ENCODE measurements around the gene TRHDE.

DNA sequence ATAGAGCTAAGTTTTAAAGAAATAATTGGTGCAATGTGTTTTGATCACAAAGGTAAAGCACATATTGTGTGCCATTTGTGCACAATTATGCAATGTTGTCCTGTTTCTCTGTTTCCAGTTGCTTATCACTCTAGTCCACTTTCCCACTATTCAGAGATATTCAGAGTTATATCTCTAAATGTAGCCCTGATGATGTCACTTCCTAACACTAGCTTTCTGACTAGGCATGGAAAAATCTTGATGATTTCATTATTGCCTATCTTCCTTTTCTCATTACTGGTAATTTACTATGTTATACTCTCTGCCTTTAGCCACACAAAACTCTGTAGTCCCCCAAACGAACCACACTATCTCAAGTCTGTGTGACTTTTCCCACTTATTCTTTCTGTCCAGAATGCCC, 221.2 kb downstream of the TRHDE start:
- TF ChIP-seq ZNF232 (CRISPR knock-in tag; IDR thresholded peaks at IDR 0.05): no peak
- no peak for TF ChIP-seq SNRNP70 (optimal IDR thresholded peaks at IDR 0.05; ENCODE audit: low read depth, low read length)
- TF ChIP-seq, protein P1, sequence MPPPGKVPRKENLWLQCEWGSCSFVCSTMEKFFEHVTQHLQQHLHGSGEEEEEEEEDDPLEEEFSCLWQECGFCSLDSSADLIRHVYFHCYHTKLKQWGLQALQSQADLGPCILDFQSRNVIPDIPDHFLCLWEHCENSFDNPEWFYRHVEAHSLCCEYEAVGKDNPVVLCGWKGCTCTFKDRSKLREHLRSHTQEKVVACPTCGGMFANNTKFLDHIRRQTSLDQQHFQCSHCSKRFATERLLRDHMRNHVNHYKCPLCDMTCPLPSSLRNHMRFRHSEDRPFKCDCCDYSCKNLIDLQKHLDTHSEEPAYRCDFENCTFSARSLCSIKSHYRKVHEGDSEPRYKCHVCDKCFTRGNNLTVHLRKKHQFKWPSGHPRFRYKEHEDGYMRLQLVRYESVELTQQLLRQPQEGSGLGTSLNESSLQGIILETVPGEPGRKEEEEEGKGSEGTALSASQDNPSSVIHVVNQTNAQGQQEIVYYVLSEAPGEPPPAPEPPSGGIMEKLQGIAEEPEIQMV (tag; conservative IDR thresholded peaks at IDR 0.05; ENCODE audit: low read depth): no peak
- TF ChIP-seq HDAC6 (IDR thresholded peaks at IDR 0.05; ENCODE audit: low read depth, low read length): no peak
- no peak for TF ChIP-seq RBFOX2 (IDR thresholded peaks at IDR 0.05; ENCODE audit: low read depth, low read length)
- TF ChIP-seq, protein P2, sequence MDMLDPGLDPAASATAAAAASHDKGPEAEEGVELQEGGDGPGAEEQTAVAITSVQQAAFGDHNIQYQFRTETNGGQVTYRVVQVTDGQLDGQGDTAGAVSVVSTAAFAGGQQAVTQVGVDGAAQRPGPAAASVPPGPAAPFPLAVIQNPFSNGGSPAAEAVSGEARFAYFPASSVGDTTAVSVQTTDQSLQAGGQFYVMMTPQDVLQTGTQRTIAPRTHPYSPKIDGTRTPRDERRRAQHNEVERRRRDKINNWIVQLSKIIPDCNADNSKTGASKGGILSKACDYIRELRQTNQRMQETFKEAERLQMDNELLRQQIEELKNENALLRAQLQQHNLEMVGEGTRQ (CRISPR knock-in tag; IDR thresholded peaks at IDR 0.05): no peak
- TF ChIP-seq TCF7 (IDR thresholded peaks at IDR 0.05; ENCODE audit: borderline replicate concordance): no peak
- TF ChIP-seq CTCF (IDR thresholded peaks at IDR 0.05 in 2 of 3, conservative IDR thresholded peaks at IDR 0.05 in 1 of 3; ENCODE audit: insufficient read depth in 2 of 3, low read depth in 1 of 3, low read length in 3 of 3): no peak
- no peak for TF ChIP-seq ELF1 (tag; IDR thresholded peaks at IDR 0.05)
- no peak for TF ChIP-seq NRF1 (conservative IDR thresholded peaks at IDR 0.05 in 1 of 2, IDR thresholded peaks at IDR 0.05 in 1 of 2)
- no peak for TF ChIP-seq SRSF9 (IDR thresholded peaks at IDR 0.05; ENCODE audit: borderline replicate concordance, low read depth, low read length)
- no peak for TF ChIP-seq ZNF717 (CRISPR knock-in tag; IDR thresholded peaks at IDR 0.05)
